ENCODE results near the gene GTF2A1.

The GTF2A1 gene

GRCh38 chr14:81263777-81264410, 43.1 kb upstream of the GTF2A1 start:
- no peak overlapping the region for H3K4me3 ChIP-seq (ENCODE audit: low read depth, low read length)
- DNase-seq (ENCODE audit: low read depth), result no peak
- TF ChIP-seq CTCF (IDR thresholded peaks at IDR 0.05; ENCODE audit: low read depth, low read length, missing control alignments), result no peak

- no peak for DNase-seq (ENCODE audit: low read depth)
These were observed 40.4 kb upstream of the GTF2A1 start for GRCh38 chr14:81261176-81261575.

GRCh38 chr14:81260732-81261131, 40.0 kb upstream of the GTF2A1 start:
- no peak for TF ChIP-seq CTCF (IDR thresholded peaks at IDR 0.05; ENCODE audit: low read depth, low read length, missing control alignments)
- DNase-seq (ENCODE audit: low read depth), result no peak
- no peak overlapping the region for H3K4me3 ChIP-seq (ENCODE audit: low read depth, low read length)

More at GRCh38 chr14:81261176-81261575, 40.4 kb upstream of the GTF2A1 start:
- no peak for TF ChIP-seq CTCF (IDR thresholded peaks at IDR 0.05; ENCODE audit: low read depth, low read length, missing control alignments)
- H3K4me3 ChIP-seq (ENCODE audit: low read depth, low read length), result no peak overlapping the region

- DNase-seq (ENCODE audit: low read depth), result no peak
- no peak for TF ChIP-seq CTCF (IDR thresholded peaks at IDR 0.05; ENCODE audit: low read depth, low read length, missing control alignments)
- H3K4me3 ChIP-seq (ENCODE audit: low read depth, low read length), result no peak overlapping the region
These were observed 35.7 kb upstream of the GTF2A1 start for GRCh38 chr14:81256289-81256960.

DNA sequence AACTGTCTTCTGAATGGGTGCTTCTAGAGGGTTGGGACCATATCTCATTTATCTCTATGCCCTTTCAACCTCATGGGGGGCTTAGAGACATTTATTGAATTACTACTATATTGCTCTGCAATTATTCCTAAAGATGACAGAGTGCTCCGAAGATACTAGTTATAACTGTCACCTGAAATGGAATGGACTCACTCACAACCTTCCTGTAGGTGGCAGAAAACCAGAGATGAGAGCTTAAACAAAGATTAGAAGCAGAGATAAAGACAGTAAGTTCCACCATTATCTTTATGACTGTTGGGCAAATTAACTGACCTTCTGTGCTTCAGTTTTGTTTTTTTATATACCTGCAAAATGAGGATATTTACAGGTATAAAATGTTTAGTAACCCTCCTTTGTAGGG, 31.5 kb upstream of the GTF2A1 start:
- DNase-seq (ENCODE audit: low read depth), result no peak
- H3K4me3 ChIP-seq (ENCODE audit: low read depth, low read length), result no peak overlapping the region
- no peak for TF ChIP-seq CTCF (IDR thresholded peaks at IDR 0.05; ENCODE audit: low read depth, low read length, missing control alignments)

DNA sequence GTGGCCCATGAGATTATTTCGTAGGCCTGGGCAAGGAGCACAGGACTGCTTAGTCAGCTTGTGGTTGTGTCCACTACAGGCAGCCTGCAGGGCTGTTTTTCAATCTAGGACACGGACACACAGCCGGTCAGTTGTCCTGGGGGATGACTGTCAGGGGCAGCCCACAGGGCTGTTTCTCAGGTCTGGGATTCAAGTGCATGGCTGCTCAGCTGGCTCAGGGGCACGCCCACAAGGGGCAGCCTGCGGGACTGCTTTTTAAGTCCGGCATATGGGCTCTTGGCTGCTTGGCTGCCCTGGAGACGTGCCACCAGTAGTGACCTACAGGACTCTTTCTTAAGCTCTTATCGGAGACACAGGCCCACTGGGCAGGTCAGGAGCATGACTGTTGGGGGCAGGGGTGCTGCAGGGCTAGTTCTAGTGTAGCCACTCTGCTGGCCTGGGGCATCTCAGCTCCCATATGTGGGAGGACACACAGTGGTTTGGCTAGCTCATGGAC, 26.6 kb upstream of the GTF2A1 start:
- TF ChIP-seq CTCF (IDR thresholded peaks at IDR 0.05; ENCODE audit: low read depth, low read length, missing control alignments), result no peak
- no peak overlapping the region for H3K4me3 ChIP-seq (ENCODE audit: low read depth, low read length)

More for the DNA sequence above, 26.6 kb upstream of the GTF2A1 start:
- no peak for DNase-seq (ENCODE audit: low read depth)
